GM23338 (cell line): ENCODE results near the gene SLC22A25. TPM values are rescaled to one million over a fixed set of nuclear protein-coding genes. Genes with fewer than 3 reads are reported as not detected.

Source experiments
- ATAC-seq: fragments of 200-7000 bp; cut with Tn5 transposase; 3 replicates; pipeline ENCODE4 v1.9.1; 2020
- DNase-seq: peaks from one replicate; pipeline ENCODE4 v3.0.0-alpha.2; 2015; ENCODE audit warnings: low spot score
- H2AFZ ChIP-seq: fragments of 200-600 bp; sonication (generic); 2 replicates; pipeline ENCODE4 v1.8.0; 2016; ENCODE audit warnings: antibody characterized with exemption, mild to moderate bottlenecking, moderate library complexity
- H3F3A ChIP-seq: fragments of 200-600 bp; sonication (generic); replicated peaks from 2 replicates; pipeline ENCODE4 v1.8.0; 2017; ENCODE audit warnings: antibody characterized with exemption, mixed run types, low read depth
- H3K27ac ChIP-seq: fragments of 200-600 bp; sonication (generic); 2 replicates; pipeline ENCODE4 v1.6.1; 2016; ENCODE audit warnings: low read depth
- H3K27me3 ChIP-seq: fragments of 200-600 bp; sonication (generic); 2 replicates; pipeline ENCODE4 v1.8.0; 2016; ENCODE audit warnings: mild to moderate bottlenecking, mixed run types, moderate library complexity; ENCODE audit not compliant: insufficient read depth
- H3K36me3 ChIP-seq: fragments of 200-600 bp; sonication (generic); 2 replicates; pipeline ENCODE4 v1.8.0; 2016; ENCODE audit warnings: mild to moderate bottlenecking; ENCODE audit not compliant: insufficient read depth
- H3K4me1 ChIP-seq: fragments of 200-600 bp; sonication (generic); 2 replicates; pipeline ENCODE4 v1.8.0; 2016; ENCODE audit warnings: mild to moderate bottlenecking, moderate library complexity; ENCODE audit not compliant: insufficient read depth
- H3K4me2 ChIP-seq: fragments of 200-600 bp; sonication (generic); 2 replicates; pipeline ENCODE4 v1.7.1; 2017; ENCODE audit warnings: mixed run types
- H3K4me3 ChIP-seq: fragments of 200-600 bp; sonication (generic); 2 replicates; pipeline ENCODE4 v1.6.1; 2016; ENCODE audit warnings: mixed run types
- H3K79me2 ChIP-seq: fragments of 200-600 bp; sonication (generic); replicated peaks from 2 replicates; pipeline ENCODE4 v1.8.0; 2017; ENCODE audit warnings: mild to moderate bottlenecking; ENCODE audit not compliant: insufficient read depth
- H3K9me2 ChIP-seq: fragments of 200-600 bp; sonication (generic); 2 replicates; pipeline ENCODE4 v1.8.0; 2017; ENCODE audit not compliant: insufficient read depth
- H4K20me1 ChIP-seq: fragments of 200-600 bp; sonication (generic); replicated peaks from 2 replicates; pipeline ENCODE4 v1.8.0; 2017; ENCODE audit warnings: mild to moderate bottlenecking; ENCODE audit not compliant: insufficient read depth
- H3K27ac Mint-ChIP-seq: 2 replicates; pipeline ENCODE4 v1.8.0; 2020; ENCODE audit warnings: inconsistent platforms, mild to moderate bottlenecking, moderate library complexity, mixed read lengths
- H3K27me3 Mint-ChIP-seq: 3 replicates; pipeline ENCODE4 v1.8.0; 2022; ENCODE audit warnings: low read depth, mild to moderate bottlenecking, moderate library complexity, mixed read lengths, inconsistent platforms; ENCODE audit not compliant: insufficient read depth, poor library complexity
- H3K36me3 Mint-ChIP-seq: 3 replicates; pipeline ENCODE4 v1.8.0; 2021; ENCODE audit warnings: low read depth, mild to moderate bottlenecking, inconsistent platforms, moderate library complexity, mixed read lengths
- H3K4me1 Mint-ChIP-seq: 3 replicates; pipeline ENCODE4 v1.8.0; 2020; ENCODE audit warnings: mild to moderate bottlenecking, inconsistent platforms, mixed read lengths
- H3K4me3 Mint-ChIP-seq: 3 replicates; pipeline ENCODE4 v1.8.0; 2021; ENCODE audit warnings: moderate library complexity, mild to moderate bottlenecking, inconsistent platforms, mixed read lengths
- H3K9me3 Mint-ChIP-seq: 3 replicates; pipeline ENCODE4 v1.8.0; 2020; ENCODE audit warnings: moderate library complexity, mild to moderate bottlenecking, inconsistent platforms, mixed read lengths
- CTCF ChIP-seq, 2 experiments: fragments of 200-600 bp in 1 of 2; sonication (generic) in 1 of 2; conservative IDR thresholded peaks; 2 replicates each; pipeline versions ENCODE4 v1.5.1 to v1.6.1; 2016 to 2017; ENCODE audit warnings: antibody characterized with exemption in 2 of 2, low read depth in 2 of 2, mild to moderate bottlenecking in 2 of 2, moderate library complexity in 1 of 2
- ETS1 ChIP-seq: IDR thresholded peaks from 2 replicates; pipeline ENCODE4 v1.6.1; 2016; ENCODE audit warnings: antibody characterized with exemption
- EZH2 ChIP-seq: fragments of 200-600 bp; sonication (generic); IDR thresholded peaks from one replicate; pipeline ENCODE4 v1.8.0; 2017; ENCODE audit warnings: antibody characterized with exemption, mild to moderate bottlenecking, low read depth; ENCODE audit not compliant: unreplicated experiment
- EZH2phosphoT487 ChIP-seq: fragments of 200-600 bp; sonication (generic); IDR thresholded peaks from one replicate; pipeline ENCODE4 v1.8.1; 2018; ENCODE audit warnings: antibody characterized with exemption; ENCODE audit not compliant: unreplicated experiment
- NANOG ChIP-seq: IDR thresholded peaks from 2 replicates; pipeline ENCODE4 v1.6.1; 2016; ENCODE audit warnings: antibody characterized with exemption, borderline replicate concordance
- POLR2AphosphoS5 ChIP-seq: IDR thresholded peaks from 2 replicates; pipeline ENCODE4 v1.6.1; 2016; ENCODE audit warnings: antibody characterized with exemption, low read depth
- REST ChIP-seq: IDR thresholded peaks from one replicate; pipeline ENCODE4 v1.6.1; 2018; ENCODE audit warnings: antibody characterized with exemption; ENCODE audit not compliant: unreplicated experiment
- STAT1 ChIP-seq: IDR thresholded peaks from one replicate; pipeline ENCODE4 v1.6.1; 2016; ENCODE audit warnings: antibody characterized with exemption; ENCODE audit not compliant: unreplicated experiment
- ZNF114 ChIP-seq: fragments of 250-450 bp; sonication (Bioruptor Pico); IDR thresholded peaks from 2 replicates; pipeline ENCODE4 v1.5.0; 2020; ENCODE audit warnings: mild to moderate bottlenecking, moderate library complexity
- ZNF331 ChIP-seq: fragments of 250-450 bp; sonication (Bioruptor Pico); IDR thresholded peaks from 2 replicates; pipeline ENCODE4 v1.5.0; 2020; ENCODE audit warnings: low read depth, mild to moderate bottlenecking, moderate library complexity
- ZNF462 ChIP-seq: fragments of 250-450 bp; sonication (Bioruptor Pico); IDR thresholded peaks from 2 replicates; pipeline ENCODE4 v1.5.0; 2020; ENCODE audit warnings: mild to moderate bottlenecking, moderate library complexity
- long read RNA-seq: library from polyadenylated mRNA; unstranded; transcript quantifications from one replicate; pipeline ENCODE4 v2.0.0, GENCODE V29; 2020; ENCODE audit not compliant: unreplicated experiment
- polyA plus RNA-seq: library from polyadenylated mRNA; unstranded; fragments of >200 nt; fragmentation: Nextera tagmentation; extraction: Ambion mirVana; gene quantifications from 2 replicates; pipeline ENCODE4 v1.2.1, GENCODE V29; 2016
- total RNA-seq: library from RNA; depleted of rRNA; stranded (reverse); fragments of >200 nt; shearing (Covaris generic); gene quantifications from 2 replicates; pipeline ENCODE4 v1.2.3, GENCODE V29; 2014; rRNA removed

SLC22A25 gene
- not detected in 2 replicates for total RNA-seq
- polyA plus RNA-seq, result not detected in 2 replicates
- long read RNA-seq, result 0 reads

- Histone ChIP-seq H3K27me3 (no peaks in the 10 kb centered on the region), H3K9me2 (peaks cover 6% of the 10 kb centered on the region), H2AFZ (no peak within 1 kb of the TSS), H3K4me3 (no peak within 1 kb of the TSS), H3K4me1 (peaks cover 5% of the 10 kb centered on the region; the same call in 1 of the 2 replicates), H3K27ac (no peak within 1 kb of the TSS), H3K79me2 (no peaks in the 10 kb centered on the region), H3F3A (no peaks in the 10 kb centered on the region), H3K36me3 (no peaks in the 10 kb centered on the region), H4K20me1 (no peaks in the 10 kb centered on the region), H3K4me2 (no peak within 1 kb of the TSS)
- H3K9me3 Mint-ChIP-seq, result no peaks in the 10 kb centered on the region
- H3K27ac Mint-ChIP-seq, result no peak within 1 kb of the TSS
- peaks cover 4% of the 10 kb centered on the region for H3K27me3 Mint-ChIP-seq
- TF ChIP-seq EZH2, result no peak
- TF ChIP-seq POLR2AphosphoS5, result no peak
- TF ChIP-seq CTCF (conservative IDR thresholded peaks at IDR 0.05; ENCODE audit: low read depth in 2 of 2), result no peak
- TF ChIP-seq ZNF114 (CRISPR knock-in tag), result no peak
- TF ChIP-seq STAT1, result no peak
- no peak for TF ChIP-seq ETS1
- no peak for TF ChIP-seq EZH2phosphoT487
- no peak for TF ChIP-seq NANOG
- no peak for TF ChIP-seq ZNF331 (CRISPR knock-in tag)
- TF ChIP-seq REST, result no peak
- TF ChIP-seq ZNF462 (CRISPR knock-in tag), result no peak
- ATAC-seq (no peak), DNase-seq (no peak)
- peaks cover 6% of the 10 kb centered on the region; the same call in 2 of the 3 replicates for H3K4me1 Mint-ChIP-seq
- no peaks in the 10 kb centered on the region for H3K36me3 Mint-ChIP-seq
- no peak within 1 kb of the TSS for H3K4me3 Mint-ChIP-seq
These were observed at the start of gene SLC22A25 for GRCh38 chr11:63243533-63243932. Gene SLC22A25, minus strand, starts transcription at chr11:63243599. Its CDS starts 13,947 bp downstream, at chr11:63229652.
